Stimulated activated CD4-positive, alpha-beta T cell treated with anti-CD3 and anti-CD28 coated beads, Interleukin-4, amount 100 ng/mL, for 4 hours (primary cell): ENCODE results near the gene CHSY3.

Experiments
- DNase-seq, 2 experiments: peaks; one replicate each; pipeline ENCODE4 v3.0.0-alpha.2; 2020

Gene CHSY3

GRCh38 chr5:129951039-129951438, 46.8 kb downstream of the CHSY3 start:
- no peak for DNase-seq

DNA sequence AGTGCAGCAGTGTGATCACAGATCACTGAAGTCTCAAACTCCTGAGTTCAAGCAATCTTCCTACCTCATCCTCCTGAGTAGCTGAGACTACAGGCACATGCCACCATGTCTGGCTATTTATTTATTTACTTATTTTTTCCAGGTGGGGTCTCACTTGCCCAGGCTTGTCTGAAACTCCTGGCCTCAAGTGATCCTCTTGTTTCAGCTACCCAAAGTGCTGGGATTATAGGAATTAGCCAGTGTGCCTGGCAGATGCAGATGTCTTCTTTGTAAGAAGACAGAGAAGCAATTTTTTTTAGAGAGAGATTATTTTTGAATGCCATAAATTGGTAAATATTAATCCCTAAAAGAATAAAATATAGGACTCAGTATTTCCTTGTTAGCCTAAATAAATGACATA, 54.3 kb downstream of the CHSY3 start:
- DNase-seq: no peak

GRCh38 chr5:129960831-129961230, 56.6 kb downstream of the CHSY3 start:
- DNase-seq: no peak

DNA sequence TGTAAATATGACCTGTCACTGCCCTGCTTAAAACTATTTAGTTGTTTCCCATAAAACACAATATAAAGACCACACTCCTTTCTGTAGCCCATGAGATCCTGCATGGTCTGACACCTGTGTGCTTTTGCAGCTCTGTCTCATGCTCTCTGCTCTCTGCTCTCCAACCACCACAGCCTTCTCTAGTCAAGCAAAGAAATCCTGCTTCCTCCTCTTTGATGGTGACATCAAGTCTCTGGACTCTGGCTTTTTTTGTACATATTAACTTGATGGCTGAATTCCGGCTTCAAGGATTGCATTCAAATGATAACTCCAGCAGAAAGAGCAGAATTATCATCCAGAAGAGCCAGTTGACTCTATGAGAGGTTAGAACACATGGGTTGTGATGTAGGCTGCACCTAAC, 58.2 kb downstream of the CHSY3 start:
- DNase-seq: no peak

- DNase-seq: no peak
Observed at GRCh38 chr5:129963359-129963758, 59.1 kb downstream of the CHSY3 start.

GRCh38 chr5:129966071-129966470, 61.8 kb downstream of the CHSY3 start:
- no peak for DNase-seq

DNA sequence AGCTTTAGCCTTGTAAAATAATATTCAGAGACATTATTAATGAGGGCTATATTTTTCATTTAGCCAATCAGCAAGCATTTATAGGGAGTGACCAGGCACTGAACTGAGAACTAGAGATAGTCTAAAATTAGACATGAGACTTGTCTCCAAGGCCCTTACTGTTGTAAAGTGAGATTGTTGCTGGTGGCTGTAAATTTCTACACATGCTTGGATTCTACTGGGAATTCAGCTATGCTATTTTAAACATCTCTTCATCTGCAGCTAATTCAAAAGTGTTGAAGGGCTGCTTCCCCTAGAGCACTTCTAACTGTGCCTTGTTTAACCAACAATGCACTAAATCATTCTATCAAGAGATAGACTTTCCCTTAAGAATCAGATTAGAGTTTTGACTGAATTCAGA, 67.4 kb downstream of the CHSY3 start:
- DNase-seq: no peak

- DNase-seq: no peak
Observed at GRCh38 chr5:129972465-129973141, 68.3 kb downstream of the CHSY3 start.

- no peak for DNase-seq
Observed at GRCh38 chr5:129973716-129974426, 69.6 kb downstream of the CHSY3 start.

GRCh38 chr5:129977810-129978209, 73.5 kb downstream of the CHSY3 start:
- no peak for DNase-seq

GRCh38 chr5:129978270-129978669, 74.0 kb downstream of the CHSY3 start:
- no peak for DNase-seq

- no peak for DNase-seq
Observed at GRCh38 chr5:129988453-129988852, 84.2 kb downstream of the CHSY3 start.

GRCh38 chr5:129991780-129992179, 87.5 kb downstream of the CHSY3 start:
- DNase-seq: no peak

- DNase-seq: no peak
Observed at GRCh38 chr5:129996896-129997295, 92.6 kb downstream of the CHSY3 start.

DNA sequence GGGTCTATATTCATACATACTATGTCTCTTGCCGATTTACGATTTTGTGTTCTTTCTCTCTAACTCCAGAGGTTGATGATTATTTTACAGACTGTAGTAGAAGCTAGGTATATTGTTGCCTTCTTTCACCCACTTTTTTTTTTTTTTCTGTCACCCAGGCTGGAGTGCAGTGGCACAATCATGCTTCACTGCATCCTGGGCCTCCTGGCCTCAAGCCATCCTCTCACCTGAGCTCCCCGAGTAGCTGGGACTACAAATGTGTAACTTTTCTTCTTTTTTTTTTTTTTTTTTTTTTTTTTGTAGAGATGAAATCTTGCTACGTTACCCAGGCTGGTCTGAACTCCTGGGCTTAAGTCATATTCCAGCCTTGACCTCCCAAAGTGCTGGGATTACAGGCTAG, 96.2 kb downstream of the CHSY3 start:
- DNase-seq: no peak

GRCh38 chr5:130002183-130002582, 97.9 kb downstream of the CHSY3 start:
- no peak for DNase-seq

- no peak for DNase-seq
Observed at GRCh38 chr5:130002876-130003275, 98.6 kb downstream of the CHSY3 start.

GRCh38 chr5:130011986-130012385, 107.7 kb downstream of the CHSY3 start:
- DNase-seq: no peak

DNA sequence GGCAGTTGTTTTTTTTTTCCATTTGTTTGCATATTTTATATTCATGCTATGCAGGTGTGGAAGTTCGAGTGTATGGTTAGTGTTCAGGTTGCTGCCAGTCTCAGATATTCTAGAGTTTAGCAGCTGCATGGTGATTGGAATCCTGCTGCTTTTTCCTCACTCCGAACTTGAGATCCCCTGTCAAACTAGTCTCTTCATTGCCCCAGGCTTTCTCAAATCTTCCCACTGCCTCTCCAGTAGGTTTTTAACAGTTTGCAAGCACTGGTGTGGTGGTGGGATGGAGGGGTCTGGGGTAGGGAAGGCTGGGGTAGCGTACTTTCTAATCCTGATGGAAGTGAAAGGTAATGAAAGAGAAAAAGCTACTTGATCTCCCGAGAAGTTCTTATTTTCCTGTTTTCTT, 112.9 kb downstream of the CHSY3 start:
- no peak for DNase-seq

- DNase-seq: no peak
Observed at GRCh38 chr5:130018641-130019040, 114.4 kb downstream of the CHSY3 start.

DNA sequence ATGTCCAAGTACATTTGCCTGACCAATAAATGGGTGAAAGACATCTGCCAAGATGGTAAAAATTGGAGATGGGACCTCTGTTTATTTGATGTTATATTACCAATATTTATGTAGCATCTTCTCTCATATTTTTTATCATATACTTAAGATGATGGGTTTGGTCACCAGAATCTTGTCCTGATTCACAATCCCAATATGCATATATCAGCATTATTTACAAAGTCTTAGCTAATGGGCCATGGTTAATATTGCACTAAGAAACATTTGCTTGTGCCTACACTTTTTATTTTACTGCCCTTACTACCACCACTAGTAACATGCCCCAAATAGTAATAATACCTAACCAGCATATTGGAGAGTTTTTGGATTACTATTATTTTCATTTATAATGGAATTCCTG, 116.7 kb downstream of the CHSY3 start:
- no peak for DNase-seq

DNA sequence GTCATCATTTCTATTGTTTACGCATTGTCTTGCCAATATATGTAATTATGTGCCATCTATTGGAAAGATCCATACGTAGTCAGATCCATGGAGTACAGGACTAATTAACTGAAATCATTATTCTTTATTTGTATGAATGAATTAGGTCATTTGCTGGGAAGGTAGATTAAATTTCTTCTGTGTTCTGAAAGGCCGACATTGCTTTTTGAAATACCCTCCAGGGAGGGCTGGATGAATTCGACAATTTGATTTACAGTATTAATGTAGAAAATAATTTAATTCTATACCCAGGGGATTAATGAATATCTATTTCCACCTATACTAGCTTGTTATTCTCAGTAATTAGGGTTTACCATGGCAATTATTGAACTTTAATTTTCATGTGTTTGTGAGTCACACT, 117.6 kb downstream of the CHSY3 start:
- DNase-seq: no peak

DNA sequence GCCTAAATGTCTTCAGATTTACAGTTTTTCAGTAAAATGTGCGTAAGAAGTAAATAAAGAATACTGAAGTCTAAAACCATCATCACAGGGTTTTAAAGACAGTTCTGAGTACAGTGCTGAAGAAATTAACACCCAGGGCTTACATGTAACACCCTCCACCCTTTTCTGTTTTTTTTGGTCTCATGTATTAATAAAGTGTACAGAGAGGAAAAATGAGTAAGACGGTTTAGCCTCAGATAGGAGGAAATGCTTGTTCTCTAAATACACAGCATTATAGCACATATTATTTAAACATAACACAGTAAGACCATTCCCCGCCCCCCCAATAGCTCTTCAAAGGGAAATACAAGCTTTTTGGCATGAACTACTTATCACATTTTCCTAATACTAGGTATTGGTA, 119.3 kb downstream of the CHSY3 start:
- DNase-seq: no peak

GRCh38 chr5:130024006-130024405, 119.7 kb downstream of the CHSY3 start:
- no peak for DNase-seq

DNA sequence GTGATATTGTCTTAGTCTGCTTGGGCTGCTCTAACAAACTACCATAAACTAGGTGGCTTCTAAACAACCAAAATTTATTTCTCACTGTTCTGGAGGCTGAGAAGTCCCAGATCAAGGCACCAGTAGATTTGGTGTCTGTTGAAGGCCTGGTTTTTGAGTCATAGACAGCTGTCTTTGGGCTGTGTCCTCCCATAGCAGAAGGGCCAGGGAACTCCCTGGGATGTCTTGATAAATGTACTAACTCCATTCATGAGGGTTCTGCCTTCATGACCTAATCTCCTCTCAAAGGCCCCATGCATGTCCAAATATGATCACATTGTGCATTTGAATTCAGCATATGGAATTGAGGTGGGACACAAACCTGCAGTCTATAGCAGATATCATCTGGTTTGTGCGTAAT, 121.2 kb downstream of the CHSY3 start:
- DNase-seq: no peak
